ENCODE results near the gene E2F7.
A peak's percentile ranks its signal among the peaks of the same experiment; 100 is the strongest.

Gene E2F7

GRCh38 chr12:77033658-77034536, 31.5 kb downstream of the E2F7 start:
- no peak for DNase-seq
- intact Hi-C loops (cut with DNase I): no loop called here

- no peak for DNase-seq
- intact Hi-C loops (cut with DNase I): no loop called here
These were observed 33.0 kb downstream of the E2F7 start for GRCh38 chr12:77032406-77032805.

GRCh38 chr12:77031745-77032144, 33.6 kb downstream of the E2F7 start:
- peak in 11 of 42 donors; percentile 4 to 56 (median 14) for DNase-seq
- intact Hi-C loops (cut with DNase I): no loop called here

GRCh38 chr12:77025782-77026314, 39.5 kb downstream of the E2F7 start:
- intact Hi-C loops (cut with DNase I): no loop called here
- DNase-seq: no peak

GRCh38 chr12:77023501-77023900, 41.9 kb downstream of the E2F7 start:
- intact Hi-C loops (cut with DNase I): no loop called here
- DNase-seq: peak in 7 of 42 donors; percentile 6 to 46 (median 16)

- DNase-seq: no peak
- intact Hi-C loops (cut with DNase I): no loop called here
These were observed 45.4 kb downstream of the E2F7 start for GRCh38 chr12:77019920-77020319.

- intact Hi-C loops (cut with DNase I): no loop called here
- DNase-seq: no peak
These were observed 48.8 kb downstream of the E2F7 start for GRCh38 chr12:77016606-77017005.

GRCh38 chr12:77013091-77013490, 52.3 kb downstream of the E2F7 start:
- intact Hi-C loops (cut with DNase I): loop anchor here (5.0 kb wide), 1 partner anchor 391 kb away; no protein-coding TSS in a partner anchor
- DNase-seq: no peak

GRCh38 chr12:77010691-77011548, 54.4 kb downstream of the E2F7 start:
- intact Hi-C loops (cut with DNase I): loop anchor here (5.0 kb wide), 1 partner anchor 389 kb away; no protein-coding TSS in a partner anchor
- peak; percentile 68 to 90 (median 82) for DNase-seq

GRCh38 chr12:77007476-77007875, 57.9 kb downstream of the E2F7 start:
- no peak for DNase-seq

GRCh38 chr12:77005611-77006098, 59.7 kb downstream of the E2F7 start:
- intact Hi-C loops (cut with DNase I): no loop called here
- DNase-seq: no peak

More at GRCh38 chr12:77007476-77007875, 57.9 kb downstream of the E2F7 start:
- intact Hi-C loops (cut with DNase I): no loop called here

GRCh38 chr12:77003914-77004313, 61.5 kb downstream of the E2F7 start:
- no peak for DNase-seq
- intact Hi-C loops (cut with DNase I): no loop called here

GRCh38 chr12:77003246-77003645, 62.1 kb downstream of the E2F7 start:
- no peak for DNase-seq
- intact Hi-C loops (cut with DNase I): no loop called here

- intact Hi-C loops (cut with DNase I): no loop called here
- DNase-seq: no peak
These were observed 63.0 kb downstream of the E2F7 start for GRCh38 chr12:77002382-77002781.

- no peak for DNase-seq
- intact Hi-C loops (cut with DNase I): no loop called here
These were observed 64.1 kb downstream of the E2F7 start for GRCh38 chr12:77001276-77001675.

- intact Hi-C loops (cut with DNase I): no loop called here
- no peak for DNase-seq
These were observed 66.3 kb downstream of the E2F7 start for GRCh38 chr12:76998908-76999556.

GRCh38 chr12:76998386-76998785, 67.0 kb downstream of the E2F7 start:
- DNase-seq: no peak
- intact Hi-C loops (cut with DNase I): no loop called here

GRCh38 chr12:76997011-76997780, 68.2 kb downstream of the E2F7 start:
- intact Hi-C loops (cut with DNase I): no loop called here
- no peak for DNase-seq
